ENCODE results near the gene PTPRT.

The PTPRT gene

GRCh38 chr20:43189554-43190331 is at the start of gene PTPRT:
Gene PTPRT, minus strand, starts transcription at chr20:43189906. Its CDS starts 173 bp downstream, at chr20:43189733.
- DNase-seq (ENCODE audit: low spot score) = no peak

GRCh38 chr20:43238833-43239232 is 49.1 kb upstream of the PTPRT start:
- no peak for DNase-seq (ENCODE audit: low spot score)

- DNase-seq (ENCODE audit: low spot score) = no peak
Measured at GRCh38 chr20:43238266-43238665, 48.6 kb upstream of the PTPRT start.

- no peak for DNase-seq (ENCODE audit: low spot score)
Measured at GRCh38 chr20:43237651-43238168, 48.0 kb upstream of the PTPRT start.

GRCh38 chr20:43235998-43236397 is 46.3 kb upstream of the PTPRT start:
- no peak for DNase-seq (ENCODE audit: low spot score)

- no peak for DNase-seq (ENCODE audit: low spot score)
Measured at GRCh38 chr20:43231829-43232228, 42.1 kb upstream of the PTPRT start.

- no peak for DNase-seq (ENCODE audit: low spot score)
Measured at GRCh38 chr20:43229696-43230095, 40.0 kb upstream of the PTPRT start.

GRCh38 chr20:43220612-43221011 is 30.9 kb upstream of the PTPRT start:
- no peak for DNase-seq (ENCODE audit: low spot score)

GRCh38 chr20:43210901-43211300 is 21.2 kb upstream of the PTPRT start:
- no peak for DNase-seq (ENCODE audit: low spot score)

- no peak for DNase-seq (ENCODE audit: low spot score)
Measured at GRCh38 chr20:43209831-43210230, 20.1 kb upstream of the PTPRT start.

- no peak for DNase-seq (ENCODE audit: low spot score)
Measured at GRCh38 chr20:43205699-43206098, 16.0 kb upstream of the PTPRT start.

GRCh38 chr20:43202100-43202499 is 12.4 kb upstream of the PTPRT start:
- DNase-seq (ENCODE audit: low spot score) = no peak

- no peak for DNase-seq (ENCODE audit: low spot score)
Measured at GRCh38 chr20:43198607-43199006, 8.9 kb upstream of the PTPRT start.

- no peak for DNase-seq (ENCODE audit: low spot score)
Measured at GRCh38 chr20:43196243-43196642, 6.5 kb upstream of the PTPRT start.

- DNase-seq (ENCODE audit: low spot score) = no peak
Measured at GRCh38 chr20:43194137-43194536, 4.4 kb upstream of the PTPRT start.

GRCh38 chr20:43193443-43193842 is 3.7 kb upstream of the PTPRT start:
- no peak for DNase-seq (ENCODE audit: low spot score)

GRCh38 chr20:43191946-43192863 is 2.5 kb upstream of the PTPRT start:
- no peak for DNase-seq (ENCODE audit: low spot score)

- DNase-seq (ENCODE audit: low spot score) = no peak
Measured at GRCh38 chr20:43191143-43191542, 1.4 kb upstream of the PTPRT start.

GRCh38 chr20:43190332-43190953 is 737 bp upstream of the PTPRT start:
- no peak for DNase-seq (ENCODE audit: low spot score)

- no peak for DNase-seq (ENCODE audit: low spot score)
Measured at GRCh38 chr20:43188861-43189553, 699 bp downstream of the PTPRT start.

GRCh38 chr20:43188234-43188653 is 1.5 kb downstream of the PTPRT start:
- DNase-seq (ENCODE audit: low spot score) = no peak

Data from LoVo (cell line).